Urinary bladder (tissue), 4 donors: ENCODE measurements around the gene DENND2A. TPM values are rescaled to one million over a fixed set of nuclear protein-coding genes. Genes with fewer than 3 reads are reported as not detected.

ENCODE experiments used
- DNase-seq: peaks from one replicate; pipeline ENCODE4 v3.0.0-alpha.2; 2015; ENCODE audit errors: extremely low spot score
- H3K27ac ChIP-seq: one replicate; pipeline ENCODE4 v1.5.1; 2013; ENCODE audit warnings: low read depth, mild to moderate bottlenecking, moderate library complexity
- H3K36me3 ChIP-seq: one replicate; pipeline ENCODE4 v1.6.1; 2013; ENCODE audit warnings: mild to moderate bottlenecking, moderate library complexity; ENCODE audit not compliant: insufficient read depth
- H3K4me1 ChIP-seq: one replicate; pipeline ENCODE4 v1.6.1; 2013; ENCODE audit warnings: mild to moderate bottlenecking, moderate library complexity; ENCODE audit not compliant: insufficient read depth
- H3K4me3 ChIP-seq: one replicate; pipeline ENCODE4 v1.5.1; 2013; ENCODE audit warnings: low read depth, low read length
- WGBS: extraction: QIAGEN DNeasy Blood & Tissue Kit; methylation state at CpG from one replicate; pipeline ENCODE4 v1.1.7; 2013; 5-methylcytosine and 5-hydroxymethylcytosine counted together
- polyA plus RNA-seq: library from polyadenylated mRNA; stranded (reverse); fragments of 200-250 nt; gene quantifications from one replicate; pipeline ENCODE4 v1.2.3, GENCODE V29; 2013
- small RNA-seq: library from RNA; depleted of rRNA; stranded (forward); fragments of <200 nt; gene quantifications from one replicate; pipeline ENCODE3, GENCODE V24; 2014
- total RNA-seq: library from RNA; depleted of rRNA; stranded (reverse); fragments of >200 nt; gene quantifications from one replicate; pipeline ENCODE4 v1.2.3, GENCODE V29; 2014
- donor health status: healthy with polysubstance abuse.
- donor health status: healthy.

The DENND2A gene
- total and polyA plus RNA-seq, 2 donors, result 16.9 to 34.4 TPM

GRCh38 chr7:140485500-140486265 lies 154.9 kb downstream of the DENND2A start:
- no peak overlapping the region for H3K4me3 ChIP-seq
- WGBS, result 75% methylated on average over 14 of the region's 14 CpGs
- no peak overlapping the region for H3K27ac ChIP-seq
- H3K4me1 ChIP-seq, result no peaks in the 10 kb centered on the region
- no peaks in the 10 kb centered on the region for H3K36me3 ChIP-seq
- DNase-seq, result no peak

- no peak for DNase-seq
- WGBS, result 58% methylated on average over 5 of the region's 5 CpGs
- no peaks in the 10 kb centered on the region for H3K36me3 ChIP-seq
- no peaks in the 10 kb centered on the region for H3K4me1 ChIP-seq
- no peak overlapping the region for H3K27ac ChIP-seq
- no peak overlapping the region for H3K4me3 ChIP-seq
These were observed 155.6 kb downstream of the DENND2A start for GRCh38 chr7:140484951-140485499.

GRCh38 chr7:140484479-140484878 lies 156.1 kb downstream of the DENND2A start:
- Histone ChIP-seq H3K36me3 (no peaks in the 10 kb centered on the region), H3K4me3 (no peak overlapping the region), H3K4me1 (no peaks in the 10 kb centered on the region), H3K27ac (no peak overlapping the region)
- DNase-seq, result no peak
- 87% methylated on average over 3 of the region's 3 CpGs for WGBS

GRCh38 chr7:140479739-140480084 lies 160.9 kb downstream of the DENND2A start:
- H3K4me3 ChIP-seq, result peak overlapping the region; percentile 97
- no peaks in the 10 kb centered on the region for H3K36me3 ChIP-seq
- no peaks in the 10 kb centered on the region for H3K4me1 ChIP-seq
- no peak overlapping the region for H3K27ac ChIP-seq
- no peak for DNase-seq
- WGBS, result under 1% methylated on average over 2 of the region's 2 CpGs

GRCh38 chr7:140479062-140479738 lies 161.4 kb downstream of the DENND2A start, which contains the start of gene MKRN1:
MKRN1 (minus strand) TSS chr7:140479505; CDS start chr7:140479344, 161 bp downstream.
- under 1% methylated on average over 69 of the region's 71 CpGs for WGBS
- Histone ChIP-seq H3K36me3 (no peaks in the 10 kb centered on the region), H3K27ac (peak within 1 kb of the TSS; percentile 92), H3K4me1 (no peaks in the 10 kb centered on the region), H3K4me3 (peak within 1 kb of the TSS; percentile 97)
- peak; percentile 84 for DNase-seq

- H3K4me3 ChIP-seq, result peak overlapping the region; percentile 97
- no peaks in the 10 kb centered on the region for H3K4me1 ChIP-seq
- under 1% methylated on average over 69 of the region's 69 CpGs for WGBS
- DNase-seq, result no peak
- peak overlapping the region; percentile 92 for H3K27ac ChIP-seq
- H3K36me3 ChIP-seq, result no peaks in the 10 kb centered on the region
These were observed 162.2 kb downstream of the DENND2A start for GRCh38 chr7:140478246-140479061.

- H3K27ac ChIP-seq, result no peak overlapping the region
- no peaks in the 10 kb centered on the region for H3K4me1 ChIP-seq
- no peak for DNase-seq
- 82% methylated on average over 11 of the region's 11 CpGs for WGBS
- no peak overlapping the region for H3K4me3 ChIP-seq
- H3K36me3 ChIP-seq, result no peaks in the 10 kb centered on the region
These were observed 163.8 kb downstream of the DENND2A start for GRCh38 chr7:140476698-140477261.

- Histone ChIP-seq H3K4me3 (no peak overlapping the region), H3K4me1 (no peaks in the 10 kb centered on the region), H3K27ac (no peak overlapping the region), H3K36me3 (no peaks in the 10 kb centered on the region)
- 49% methylated on average over 2 of the region's 2 CpGs for WGBS
- no peak for DNase-seq
These were observed 164.8 kb downstream of the DENND2A start for GRCh38 chr7:140475747-140476333.

Small RNAs within 50 kb of the gene (small RNA-seq; reads per million reads assigned to genes)
- not detected for gene RF00019
- gene RN7SL771P, result not detected

Other genes with a start within 250 kb of the DENND2A start
- 99.4 TPM for gene SLC37A3, start 242.3 kb downstream of the DENND2A start, total RNA-seq
- 23.5 TPM for gene SLC37A3, start 242.3 kb downstream of the DENND2A start, polyA plus RNA-seq
- 1.7 TPM for gene RAB19, start 236.8 kb downstream of the DENND2A start, total RNA-seq
- gene RAB19, start 236.8 kb downstream of the DENND2A start, polyA plus RNA-seq, result 0.10 TPM
- gene MKRN1, start 161.3 kb downstream of the DENND2A start, total RNA-seq, result 68.4 TPM
- 65.0 TPM for gene MKRN1, start 161.3 kb downstream of the DENND2A start, polyA plus RNA-seq
- gene ADCK2, start 32.1 kb upstream of the DENND2A start, total RNA-seq, result 15.6 TPM
- gene ADCK2, start 32.1 kb upstream of the DENND2A start, polyA plus RNA-seq, result 17.2 TPM
- 90.2 TPM for gene NDUFB2, start 55.9 kb upstream of the DENND2A start, total RNA-seq
- 269 TPM for gene NDUFB2, start 55.9 kb upstream of the DENND2A start, polyA plus RNA-seq